Stimulated activated CD8-positive, alpha-beta memory T cell treated with anti-CD3 and anti-CD28 coated beads, Interleukin-2, amount 100 ng/mL, for 48 hours (primary cell): ENCODE data around the gene SNAP29.
"Not testable (repeated sequence)": the region's sequence is repeated elsewhere in the genome, so short reads cannot be mapped to it uniquely, and the experiment has no call there.

ENCODE experiments used
- DNase-seq, 2 donors: peaks; one replicate each; pipeline ENCODE4 v3.0.0-alpha.2; 2020; ENCODE audit warnings: low read depth in 2 of 2

SNAP29 gene

GRCh38 chr22:20901093-20902033 lies 42.6 kb downstream of the SNAP29 start:
- DNase-seq = not testable (repeated sequence)

- DNase-seq = no peak
Measured at GRCh38 chr22:20903093-20903492, 44.3 kb downstream of the SNAP29 start.

- DNase-seq = no peak
Measured at GRCh38 chr22:20904008-20904979, 45.5 kb downstream of the SNAP29 start.

- DNase-seq = no peak
Measured at GRCh38 chr22:20904980-20905355, 46.2 kb downstream of the SNAP29 start.

- no peak for DNase-seq
Measured at GRCh38 chr22:20905415-20906386, 46.9 kb downstream of the SNAP29 start.

GRCh38 chr22:20906387-20906767 lies 47.6 kb downstream of the SNAP29 start:
- DNase-seq = no peak

GRCh38 chr22:20908717-20909116 lies 49.9 kb downstream of the SNAP29 start:
- DNase-seq = not testable (repeated sequence)

GRCh38 chr22:20909543-20910303 lies 50.9 kb downstream of the SNAP29 start:
- DNase-seq = no peak

GRCh38 chr22:20912494-20912893 lies 53.7 kb downstream of the SNAP29 start:
- DNase-seq = no peak

- peak; percentile 89 to 93 for DNase-seq
Measured at GRCh38 chr22:20916916-20917810, 58.4 kb downstream of the SNAP29 start, which contains the start of gene CRKL. Gene CRKL, plus strand, starts transcription at chr22:20917407. Its CDS starts 528 bp downstream, at chr22:20917935.

GRCh38 chr22:20918663-20919218 lies 59.9 kb downstream of the SNAP29 start:
- DNase-seq = no peak

GRCh38 chr22:20919718-20920117 lies 60.9 kb downstream of the SNAP29 start:
- no peak for DNase-seq

- DNase-seq = no peak
Measured at GRCh38 chr22:20920881-20921203, 62.0 kb downstream of the SNAP29 start.

- DNase-seq = no peak
Measured at GRCh38 chr22:20922141-20922751, 63.4 kb downstream of the SNAP29 start.

- no peak for DNase-seq
Measured at GRCh38 chr22:20926243-20926642, 67.4 kb downstream of the SNAP29 start.

GRCh38 chr22:20927940-20928572 lies 69.2 kb downstream of the SNAP29 start:
- no peak for DNase-seq

GRCh38 chr22:20928573-20928967 lies 69.8 kb downstream of the SNAP29 start:
- no peak for DNase-seq

- no peak for DNase-seq
Measured at GRCh38 chr22:20930004-20930403, 71.2 kb downstream of the SNAP29 start.
